Endothelial cell (in vitro differentiated cells): Measurements from ENCODE around the gene CHIT1. TPM values are rescaled to one million over a fixed set of nuclear protein-coding genes. Genes with fewer than 3 reads are reported as not detected.

ENCODE experiments used
- DNase-seq: peaks from one replicate; pipeline ENCODE4 v3.0.0; 2021; ENCODE audit warnings: low spot score
- H3K27ac Mint-ChIP-seq: one replicate; pipeline ENCODE4 v1.8.0; 2021; ENCODE audit warnings: mixed read lengths, inconsistent platforms; ENCODE audit not compliant: unreplicated experiment
- H3K27me3 Mint-ChIP-seq: one replicate; pipeline ENCODE4 v1.8.0; 2021; ENCODE audit warnings: mild to moderate bottlenecking, moderate library complexity, mixed read lengths, inconsistent platforms; ENCODE audit not compliant: unreplicated experiment
- H3K36me3 Mint-ChIP-seq: one replicate; pipeline ENCODE4 v1.8.0; 2021; ENCODE audit warnings: mild to moderate bottlenecking, low read depth, mixed read lengths, inconsistent platforms; ENCODE audit not compliant: unreplicated experiment
- H3K4me1 Mint-ChIP-seq: one replicate; pipeline ENCODE4 v1.8.0; 2021; ENCODE audit warnings: mild to moderate bottlenecking, mixed read lengths, inconsistent platforms; ENCODE audit not compliant: unreplicated experiment
- H3K4me3 Mint-ChIP-seq: one replicate; pipeline ENCODE4 v1.8.0; 2021; ENCODE audit warnings: mild to moderate bottlenecking, mixed read lengths, inconsistent platforms; ENCODE audit not compliant: unreplicated experiment
- H3K9me3 Mint-ChIP-seq: one replicate; pipeline ENCODE4 v1.8.0; 2021; ENCODE audit warnings: mixed read lengths, inconsistent platforms; ENCODE audit not compliant: unreplicated experiment
- total RNA-seq: library from RNA; stranded (reverse); fragmentation: NEBNext Ultra II Directional; extraction: Animal tissue kit (Norgen Biotek cat#: 25700); gene quantifications from one replicate; pipeline ENCODE4 v1.2.1, GENCODE V29; 2021; ENCODE audit not compliant: unreplicated experiment
- TF ChIP-seq, protein P1 (sequence below): fragments of 200-600 bp; sonication (generic); IDR thresholded peaks from one replicate; pipeline ENCODE4 v1.5.0; 2021; ENCODE audit warnings: antibody characterized with exemption; ENCODE audit not compliant: unreplicated experiment

Gene CHIT1
- total RNA-seq, 1 donor from 2014 or later, result not detected

DNA sequence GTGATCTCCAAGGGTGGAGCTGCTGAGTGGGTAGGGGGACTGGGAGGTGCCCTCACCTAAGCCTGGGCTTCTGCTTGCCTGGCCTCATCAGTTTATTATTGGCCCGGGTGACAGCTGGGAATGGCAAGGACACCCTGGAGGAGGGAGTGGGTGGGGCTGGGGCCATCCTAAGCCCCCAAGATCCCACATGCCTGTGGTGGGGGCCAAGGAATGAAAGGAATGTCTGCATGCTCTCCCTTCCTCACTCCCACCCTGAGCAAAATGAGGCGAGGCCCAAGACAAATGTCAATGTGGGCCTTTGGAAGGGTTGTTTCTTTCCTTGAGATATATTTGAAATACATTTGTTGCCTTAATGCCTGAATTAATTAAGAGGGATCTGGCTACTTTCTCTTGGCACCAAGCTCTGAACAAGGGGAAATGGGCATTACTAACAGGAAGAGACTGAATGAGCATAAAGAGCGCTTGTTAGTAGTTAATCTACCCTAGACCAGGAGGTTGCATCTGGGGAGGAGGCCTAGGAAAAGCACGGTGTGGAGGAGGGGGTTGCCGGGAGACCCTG is 23.3 kb downstream of the CHIT1 start:
- peaks cover 2% of the 10 kb centered on the region for H3K27me3 Mint-ChIP-seq
- no peak overlapping the region for H3K4me3 Mint-ChIP-seq
- TF ChIP-seq, protein P1, sequence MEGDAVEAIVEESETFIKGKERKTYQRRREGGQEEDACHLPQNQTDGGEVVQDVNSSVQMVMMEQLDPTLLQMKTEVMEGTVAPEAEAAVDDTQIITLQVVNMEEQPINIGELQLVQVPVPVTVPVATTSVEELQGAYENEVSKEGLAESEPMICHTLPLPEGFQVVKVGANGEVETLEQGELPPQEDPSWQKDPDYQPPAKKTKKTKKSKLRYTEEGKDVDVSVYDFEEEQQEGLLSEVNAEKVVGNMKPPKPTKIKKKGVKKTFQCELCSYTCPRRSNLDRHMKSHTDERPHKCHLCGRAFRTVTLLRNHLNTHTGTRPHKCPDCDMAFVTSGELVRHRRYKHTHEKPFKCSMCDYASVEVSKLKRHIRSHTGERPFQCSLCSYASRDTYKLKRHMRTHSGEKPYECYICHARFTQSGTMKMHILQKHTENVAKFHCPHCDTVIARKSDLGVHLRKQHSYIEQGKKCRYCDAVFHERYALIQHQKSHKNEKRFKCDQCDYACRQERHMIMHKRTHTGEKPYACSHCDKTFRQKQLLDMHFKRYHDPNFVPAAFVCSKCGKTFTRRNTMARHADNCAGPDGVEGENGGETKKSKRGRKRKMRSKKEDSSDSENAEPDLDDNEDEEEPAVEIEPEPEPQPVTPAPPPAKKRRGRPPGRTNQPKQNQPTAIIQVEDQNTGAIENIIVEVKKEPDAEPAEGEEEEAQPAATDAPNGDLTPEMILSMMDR, result no peak

DNA sequence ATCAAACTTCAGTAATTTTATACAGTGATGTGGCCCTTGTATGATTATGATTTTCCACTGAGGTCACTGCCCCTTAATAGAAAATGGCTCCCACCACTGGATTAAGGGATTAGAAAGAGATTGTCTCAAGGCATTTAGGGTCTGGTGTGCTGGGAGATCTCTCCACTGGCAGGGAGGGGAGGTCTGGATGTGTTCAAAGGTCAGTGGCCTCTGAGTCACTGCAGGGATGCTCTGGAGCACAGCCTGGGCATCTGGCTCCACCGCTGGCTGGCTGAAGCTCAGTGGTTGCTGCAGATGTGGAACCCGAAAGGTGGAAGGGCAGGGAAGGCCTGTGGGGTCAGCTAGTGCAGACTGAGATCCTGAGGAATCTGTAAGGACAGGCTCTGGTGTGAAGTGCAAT is 24.7 kb downstream of the CHIT1 start:
- Mint-ChIP-seq H3K36me3 (no peaks in the 10 kb centered on the region), H3K27ac (no peak overlapping the region), H3K4me1 (peaks cover 7% of the 10 kb centered on the region), H3K27me3 (peaks cover 4% of the 10 kb centered on the region), H3K4me3 (no peak overlapping the region), H3K9me3 (no peaks in the 10 kb centered on the region)
- TF ChIP-seq, protein P1, result no peak
- no peak for DNase-seq

More for the DNA sequence above, 23.3 kb downstream of the CHIT1 start:
- peaks cover 7% of the 10 kb centered on the region for H3K4me1 Mint-ChIP-seq
- no peak overlapping the region for H3K27ac Mint-ChIP-seq
- H3K36me3 Mint-ChIP-seq, result no peaks in the 10 kb centered on the region
- no peak for DNase-seq
- no peaks in the 10 kb centered on the region for H3K9me3 Mint-ChIP-seq

DNA sequence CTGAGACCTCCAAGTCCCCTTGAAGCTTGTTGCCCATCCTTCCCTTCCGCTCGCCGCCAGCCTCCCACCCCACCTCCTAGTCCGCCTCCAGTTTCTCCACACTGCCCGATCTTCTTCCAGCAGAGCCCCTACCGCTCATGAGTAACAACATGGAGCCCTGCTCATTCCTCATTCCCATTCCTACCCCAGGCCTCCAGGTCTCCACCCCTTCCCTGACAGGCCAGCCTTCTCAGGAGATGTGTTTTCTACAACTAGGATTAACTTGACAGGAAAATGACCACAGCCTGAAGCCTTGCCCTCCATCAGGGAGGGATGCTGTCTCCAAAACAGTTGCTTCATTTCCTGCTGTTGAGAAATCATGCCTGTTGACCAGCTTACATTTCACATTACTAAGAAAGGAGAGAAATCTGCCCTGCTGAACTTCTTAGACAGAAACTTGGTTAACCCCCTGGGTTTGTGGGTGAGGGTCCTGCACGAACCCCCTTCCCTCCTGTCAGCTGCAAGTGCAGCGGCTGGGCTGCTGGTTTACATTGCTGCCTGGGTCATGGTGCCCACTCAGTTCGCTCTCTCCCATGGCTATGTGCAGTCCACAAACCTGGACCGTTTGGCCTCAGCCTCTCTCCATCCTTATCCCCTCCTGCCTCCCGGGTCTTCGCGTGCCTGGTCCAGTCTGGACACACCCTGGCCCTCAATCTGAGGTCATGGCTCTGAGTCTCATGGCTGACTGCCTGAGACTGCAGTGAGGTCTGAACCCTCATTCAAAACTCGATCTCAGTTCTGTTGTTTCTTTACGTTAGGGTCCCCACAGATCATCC is 26.8 kb downstream of the CHIT1 start:
- Mint-ChIP-seq H3K27ac (peak overlapping the region; percentile 37), H3K36me3 (peaks cover 4% of the 10 kb centered on the region), H3K4me1 (peaks cover 7% of the 10 kb centered on the region), H3K27me3 (peaks cover 4% of the 10 kb centered on the region), H3K4me3 (no peak overlapping the region), H3K9me3 (no peaks in the 10 kb centered on the region)
- no peak for DNase-seq
- TF ChIP-seq, protein P1, result no peak

DNA sequence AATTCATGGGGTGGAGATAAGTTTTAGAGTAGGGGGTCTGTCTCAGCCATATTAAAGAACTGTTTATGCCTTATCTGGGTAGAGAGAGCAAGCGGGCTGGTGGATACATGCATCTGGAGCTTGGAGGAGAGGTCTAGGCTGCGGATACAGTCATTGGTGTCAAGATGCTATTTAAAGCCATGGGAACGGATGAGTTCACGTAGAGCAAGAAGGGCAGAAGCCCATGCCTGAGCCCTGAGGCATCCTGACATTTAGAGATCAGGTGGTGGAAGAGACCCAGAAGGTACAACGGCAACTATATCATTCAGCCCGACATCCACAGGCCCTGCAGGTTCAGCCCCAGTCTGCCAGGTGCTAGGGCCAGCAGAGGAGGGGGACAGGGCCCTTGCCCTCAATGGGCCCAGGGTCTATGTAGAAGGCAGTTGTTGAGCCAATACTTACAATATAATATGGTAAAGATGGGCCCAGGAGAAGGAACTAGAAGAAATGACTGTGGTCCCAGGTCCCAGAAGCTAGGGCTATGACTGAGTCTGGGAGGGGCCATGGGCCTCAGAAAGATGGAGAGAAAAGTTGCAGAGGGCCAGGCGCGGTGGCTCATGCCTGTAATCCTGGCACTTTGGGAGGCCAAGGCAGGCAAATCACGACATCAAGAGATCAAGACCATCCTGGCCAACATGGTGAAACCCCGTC is 27.8 kb downstream of the CHIT1 start:
- Mint-ChIP-seq H3K4me3 (no peak overlapping the region), H3K36me3 (peaks cover 7% of the 10 kb centered on the region), H3K27ac (no peak overlapping the region), H3K4me1 (peaks cover 5% of the 10 kb centered on the region), H3K9me3 (no peaks in the 10 kb centered on the region), H3K27me3 (peaks cover 2% of the 10 kb centered on the region)
- TF ChIP-seq, protein P1, result no peak
- DNase-seq, result no peak
